NCI-H1694 treated with DMSO at 0.1 percent for 48 hours (cell line): ENCODE results near the gene DBET.
"Not testable (repeated sequence)": the region's sequence is repeated elsewhere in the genome, so short reads cannot be mapped to it uniquely, and the experiment has no call there.

ENCODE experiments used
- DNase-seq: peaks from one replicate; lab custom pipeline; 2025; lab: John Stamatoyannopoulos, UW

DBET gene

GRCh38 chr4:190064342-190064741 is at the start of gene DBET:
Gene DBET (plus strand): TSS chr4:190064502.
- DNase-seq = not testable (repeated sequence)

- no peak for DNase-seq
Measured at GRCh38 chr4:190014771-190015537, 49.3 kb upstream of the DBET start.

- no peak for DNase-seq
Measured at GRCh38 chr4:190015538-190016368, 48.5 kb upstream of the DBET start.

GRCh38 chr4:190016369-190017289 is 47.7 kb upstream of the DBET start:
- no peak for DNase-seq

GRCh38 chr4:190017357-190018200 is 46.7 kb upstream of the DBET start:
- DNase-seq = no peak

- DNase-seq = no peak
Measured at GRCh38 chr4:190018201-190018920, 45.9 kb upstream of the DBET start.

- no peak for DNase-seq
Measured at GRCh38 chr4:190019023-190019858, 45.1 kb upstream of the DBET start.

GRCh38 chr4:190019859-190020463 is 44.3 kb upstream of the DBET start:
- not testable (repeated sequence) for DNase-seq

GRCh38 chr4:190020790-190021717 is 43.2 kb upstream of the DBET start:
- DNase-seq = no peak

- not testable (repeated sequence) for DNase-seq
Measured at GRCh38 chr4:190021973-190022372, 42.3 kb upstream of the DBET start.

- DNase-seq = not testable (repeated sequence)
Measured at GRCh38 chr4:190022614-190023281, 41.6 kb upstream of the DBET start.

- not testable (repeated sequence) for DNase-seq
Measured at GRCh38 chr4:190027156-190027555, 37.1 kb upstream of the DBET start, which contains the start of gene FRG2. Gene FRG2 (minus strand): TSS chr4:190027256. CDS start chr4:190027204, 52 bp downstream.

- not testable (repeated sequence) for DNase-seq
Measured at GRCh38 chr4:190031264-190031663, 33.0 kb upstream of the DBET start.

- not testable (repeated sequence) for DNase-seq
Measured at GRCh38 chr4:190037704-190038388, 26.5 kb upstream of the DBET start.

GRCh38 chr4:190040873-190041272 is 23.4 kb upstream of the DBET start:
- DNase-seq = not testable (repeated sequence)

- not testable (repeated sequence) for DNase-seq
Measured at GRCh38 chr4:190047627-190048026, 16.7 kb upstream of the DBET start.
